Limb (tissue), 2 donors: ENCODE data around the gene MAML3.

Source experiments
- DNase-seq, 2 donors: peaks; one replicate each; pipeline ENCODE4 v3.0.0-alpha.2; 2016; ENCODE audit errors: extremely low spot score in 2 of 2

MAML3 gene

DNA sequence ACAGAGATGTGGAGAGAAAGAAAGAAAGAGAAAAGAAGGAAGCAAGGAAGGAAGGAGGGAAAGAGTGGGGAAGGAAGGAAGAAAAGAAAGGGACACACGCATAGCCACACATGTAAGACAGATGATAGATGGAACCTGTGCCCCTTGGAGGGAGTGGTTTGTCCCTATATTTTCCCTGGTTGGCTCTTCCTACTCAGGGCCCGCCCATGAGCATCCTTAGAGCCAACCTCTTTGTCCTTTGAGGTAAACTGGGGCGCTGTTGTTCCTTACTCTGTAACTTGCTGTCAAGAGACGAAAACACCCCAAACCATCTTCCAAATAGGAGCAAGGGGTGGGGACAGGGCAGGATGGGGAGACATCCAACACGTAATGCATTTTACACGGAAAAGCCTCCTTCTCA is 220.9 kb downstream of the MAML3 start:
- DNase-seq, result no peak

GRCh38 chr4:139924782-139925181 is 229.2 kb downstream of the MAML3 start:
- no peak for DNase-seq

DNA sequence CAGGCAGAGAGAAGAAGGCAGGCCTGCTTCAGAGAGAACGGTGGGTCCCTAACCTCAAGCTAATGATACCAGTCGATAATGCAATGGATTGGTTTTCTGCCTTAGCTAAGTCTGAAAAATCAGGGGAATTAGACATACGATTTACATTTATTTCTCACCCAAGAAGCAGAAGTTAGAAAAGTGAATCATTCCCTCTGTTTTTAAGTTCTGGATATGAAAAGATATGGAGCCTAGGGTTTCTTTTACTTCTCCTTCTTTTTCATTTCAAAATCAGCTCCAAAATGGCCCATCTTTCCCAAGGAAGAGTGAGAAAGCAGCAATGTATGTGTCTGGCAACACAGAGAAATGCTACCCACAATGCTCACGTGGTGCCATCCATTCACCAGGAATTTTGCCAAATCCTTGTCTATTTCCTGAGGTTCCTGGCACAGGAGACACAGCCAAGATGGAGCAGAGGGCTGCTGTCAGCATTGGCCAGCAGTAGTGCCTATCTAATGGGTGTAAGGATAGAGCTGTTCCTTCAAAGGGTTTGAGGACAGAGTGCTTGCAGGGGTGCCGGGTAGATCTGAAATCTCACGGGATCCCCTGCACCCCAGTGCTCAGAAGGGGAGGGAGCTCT is 231.5 kb downstream of the MAML3 start:
- no peak for DNase-seq

DNA sequence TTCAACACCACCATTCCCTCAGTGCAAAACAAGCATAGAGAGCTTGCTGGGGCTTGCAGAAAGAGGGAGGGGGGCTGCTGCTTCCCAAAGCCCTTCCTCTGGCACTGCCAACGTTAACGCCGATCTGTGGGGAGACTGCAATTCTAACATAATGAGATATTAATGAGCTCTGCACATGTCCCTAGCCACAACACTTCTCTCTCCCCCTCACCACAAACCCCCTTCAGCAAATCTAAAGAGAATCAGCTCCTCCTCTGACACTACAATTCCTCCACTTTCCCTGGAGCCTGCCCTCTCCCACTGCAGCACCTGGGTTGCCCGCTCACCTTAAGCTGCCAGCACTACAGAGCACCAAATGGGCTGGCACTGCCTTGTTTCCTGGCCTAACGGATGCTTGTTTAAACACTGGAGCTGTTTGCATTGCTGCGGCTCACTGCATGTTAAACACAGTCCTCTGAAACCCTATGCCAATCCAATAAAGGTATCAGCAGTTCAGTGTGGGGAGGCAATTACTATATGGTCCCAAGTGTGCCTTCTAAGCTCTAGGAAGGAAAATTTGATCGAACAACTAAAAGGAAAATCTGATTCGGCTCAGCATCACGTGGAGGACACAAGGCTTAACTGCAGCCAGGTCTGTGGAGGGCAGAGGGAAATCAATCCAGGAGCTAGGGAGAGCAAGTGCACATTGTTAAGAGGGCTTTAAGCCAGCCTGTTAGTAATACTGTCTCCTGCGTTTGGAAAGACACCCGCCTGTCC is 232.4 kb downstream of the MAML3 start:
- no peak for DNase-seq

GRCh38 chr4:139920486-139921002 is 233.4 kb downstream of the MAML3 start:
- DNase-seq, result no peak

DNA sequence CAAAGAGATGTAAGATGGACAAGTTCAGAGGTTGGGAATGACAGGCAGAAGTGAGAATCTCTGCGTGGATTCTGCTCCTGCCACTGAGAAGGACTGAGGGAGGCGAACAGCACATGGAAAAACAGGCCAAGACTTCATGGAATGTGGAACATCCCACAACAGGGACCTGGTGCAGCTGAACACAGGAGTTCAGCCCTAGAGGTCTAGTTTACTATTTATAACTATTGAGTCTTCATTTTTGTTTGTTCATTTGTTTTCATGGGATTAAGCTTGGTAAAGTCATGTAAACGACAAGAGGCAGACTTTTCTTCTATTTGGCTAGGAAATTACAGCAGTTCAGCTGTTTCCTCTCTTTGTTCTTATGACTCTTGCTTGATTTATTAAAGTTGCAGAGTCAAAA is 234.5 kb downstream of the MAML3 start:
- DNase-seq, result peak in 1 of 2 donors; percentile 55

- peak in 1 of 2 donors; percentile 55 for DNase-seq
Observed at GRCh38 chr4:139919004-139919403, 235.0 kb downstream of the MAML3 start.

DNA sequence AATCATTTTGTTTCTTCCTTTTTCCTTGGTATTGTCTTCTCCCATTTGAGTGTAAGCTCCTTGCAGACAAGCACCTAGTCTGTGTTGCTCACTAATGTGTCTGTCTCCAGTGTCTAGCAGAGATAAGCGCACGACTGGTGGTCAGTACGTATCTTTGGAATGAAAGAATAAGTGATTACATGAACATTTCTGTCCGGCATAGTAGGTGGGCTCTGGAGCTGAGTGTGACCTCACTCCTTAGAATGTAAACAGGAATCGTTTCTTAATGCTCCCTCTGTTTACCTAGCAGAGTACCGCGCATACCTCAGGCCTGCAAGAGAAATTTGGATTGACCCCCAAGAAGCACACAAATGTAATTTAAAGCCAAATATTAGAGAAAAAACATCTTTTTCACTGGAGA is 235.4 kb downstream of the MAML3 start:
- DNase-seq, result no peak

- no peak for DNase-seq
Observed at GRCh38 chr4:139917896-139918295, 236.1 kb downstream of the MAML3 start.

DNA sequence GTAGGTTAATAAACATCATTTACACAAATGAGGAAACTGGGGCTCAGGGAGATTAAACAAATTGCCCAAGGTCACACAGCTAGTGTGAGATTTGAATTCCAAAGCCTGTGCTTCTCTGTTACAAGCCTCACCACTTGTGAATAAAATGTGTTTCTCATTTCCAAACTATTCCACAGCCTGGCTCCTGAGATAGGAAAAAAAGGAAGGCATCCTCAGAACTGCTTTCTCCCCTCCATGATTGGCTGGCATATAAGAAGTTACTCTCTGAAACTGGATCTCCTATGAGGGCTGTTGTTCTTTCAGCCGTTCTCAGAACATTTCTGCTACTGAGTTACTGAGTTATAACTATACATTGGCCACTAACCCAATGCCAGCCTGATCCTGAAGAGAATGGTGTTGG is 237.9 kb downstream of the MAML3 start:
- DNase-seq, result no peak

- DNase-seq, result no peak
Observed at GRCh38 chr4:139915037-139915436, 238.9 kb downstream of the MAML3 start.

DNA sequence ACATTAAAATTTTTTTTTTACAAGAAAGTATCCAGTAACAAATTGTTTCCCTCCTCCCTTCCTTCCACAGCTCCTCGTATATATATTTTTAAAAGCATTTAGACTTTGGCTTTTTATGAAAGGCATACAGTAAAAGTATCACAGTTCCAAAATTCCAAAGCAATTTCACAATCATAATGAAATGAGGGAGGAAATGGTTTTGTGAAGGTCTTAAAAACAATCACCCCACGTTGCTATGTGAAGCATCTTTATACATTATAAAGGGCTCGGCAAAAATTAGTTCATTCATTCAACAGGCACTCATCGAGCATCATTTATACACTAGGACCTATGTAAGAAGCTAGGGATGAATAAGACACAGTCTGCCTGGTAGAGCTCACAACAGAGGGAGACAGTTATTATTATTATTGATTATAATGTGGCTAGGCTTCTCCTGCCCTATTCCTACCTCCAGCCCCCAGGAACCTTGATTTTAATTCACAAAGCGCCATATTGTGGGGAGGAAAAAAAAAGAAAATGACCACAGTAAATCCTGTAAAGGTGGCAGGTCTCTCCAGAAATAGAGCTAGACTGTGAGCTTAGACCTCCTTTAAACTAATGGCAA is 239.9 kb downstream of the MAML3 start:
- DNase-seq, result no peak

DNA sequence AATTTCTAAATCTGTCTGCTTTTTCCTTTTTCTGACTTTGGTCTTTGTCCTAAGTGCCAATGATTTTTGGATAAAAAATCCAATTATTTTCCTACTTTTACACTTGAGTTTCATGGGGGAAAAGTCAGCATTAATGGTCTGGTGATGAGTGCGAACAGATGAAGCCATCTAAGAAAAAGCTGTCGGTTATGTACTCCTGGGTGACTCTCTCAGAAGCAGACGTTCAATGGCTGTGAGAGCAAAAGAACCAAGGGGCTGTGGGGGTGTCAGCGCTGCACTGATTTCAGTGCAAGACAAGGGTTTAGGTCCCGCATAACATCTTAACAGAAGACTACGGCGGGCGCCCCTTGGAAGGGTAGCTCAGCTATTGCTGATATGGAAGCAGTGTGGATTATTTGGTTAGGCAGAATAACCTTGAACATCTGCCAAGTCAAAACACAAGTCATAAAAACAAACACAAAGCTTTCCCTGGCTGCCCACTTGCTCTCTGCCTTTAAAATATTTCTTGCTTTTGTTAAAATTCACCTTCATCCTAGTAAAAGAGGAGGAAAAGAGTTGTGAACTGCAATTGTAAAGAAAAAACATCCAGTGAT is 240.5 kb downstream of the MAML3 start:
- no peak for DNase-seq

- DNase-seq, result no peak
Observed at GRCh38 chr4:139912445-139912844, 241.5 kb downstream of the MAML3 start.

- DNase-seq, result no peak
Observed at GRCh38 chr4:139910106-139910505, 243.9 kb downstream of the MAML3 start.

DNA sequence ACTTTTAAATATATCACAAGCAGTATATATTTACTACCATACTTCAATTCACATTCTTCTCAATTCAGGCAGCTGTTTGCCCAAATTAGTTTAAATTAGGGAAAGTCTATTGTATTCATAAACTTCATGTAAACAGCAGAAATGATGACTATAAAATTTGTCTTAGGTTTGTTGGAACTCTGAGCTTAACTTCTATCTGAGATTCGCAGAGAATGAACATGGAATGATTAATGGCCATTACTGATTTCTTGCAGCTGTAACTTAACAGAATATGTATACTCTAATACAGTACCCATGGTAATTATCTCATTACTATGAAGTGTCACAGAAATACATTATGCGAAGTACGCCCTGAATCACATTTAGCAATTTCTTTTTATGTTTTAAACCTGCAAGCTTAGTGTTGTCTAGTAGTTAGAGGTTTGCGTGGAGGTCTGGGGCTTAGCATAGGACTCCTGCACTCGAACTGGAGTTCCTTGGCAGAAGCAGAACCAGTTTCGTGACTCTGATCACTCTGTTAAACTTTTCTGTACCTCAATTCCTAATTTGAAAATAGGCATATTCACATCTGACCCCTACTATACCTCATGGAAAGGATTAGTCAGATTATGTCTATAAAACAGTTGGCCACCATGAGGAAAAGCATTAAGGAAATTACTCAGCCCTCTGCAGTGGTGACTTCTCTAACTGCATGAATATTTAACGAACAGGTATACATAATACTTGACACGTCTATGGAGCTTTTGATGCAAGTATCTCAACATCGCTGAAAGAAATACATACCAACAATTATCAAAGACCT is 245.1 kb downstream of the MAML3 start:
- DNase-seq, result no peak

DNA sequence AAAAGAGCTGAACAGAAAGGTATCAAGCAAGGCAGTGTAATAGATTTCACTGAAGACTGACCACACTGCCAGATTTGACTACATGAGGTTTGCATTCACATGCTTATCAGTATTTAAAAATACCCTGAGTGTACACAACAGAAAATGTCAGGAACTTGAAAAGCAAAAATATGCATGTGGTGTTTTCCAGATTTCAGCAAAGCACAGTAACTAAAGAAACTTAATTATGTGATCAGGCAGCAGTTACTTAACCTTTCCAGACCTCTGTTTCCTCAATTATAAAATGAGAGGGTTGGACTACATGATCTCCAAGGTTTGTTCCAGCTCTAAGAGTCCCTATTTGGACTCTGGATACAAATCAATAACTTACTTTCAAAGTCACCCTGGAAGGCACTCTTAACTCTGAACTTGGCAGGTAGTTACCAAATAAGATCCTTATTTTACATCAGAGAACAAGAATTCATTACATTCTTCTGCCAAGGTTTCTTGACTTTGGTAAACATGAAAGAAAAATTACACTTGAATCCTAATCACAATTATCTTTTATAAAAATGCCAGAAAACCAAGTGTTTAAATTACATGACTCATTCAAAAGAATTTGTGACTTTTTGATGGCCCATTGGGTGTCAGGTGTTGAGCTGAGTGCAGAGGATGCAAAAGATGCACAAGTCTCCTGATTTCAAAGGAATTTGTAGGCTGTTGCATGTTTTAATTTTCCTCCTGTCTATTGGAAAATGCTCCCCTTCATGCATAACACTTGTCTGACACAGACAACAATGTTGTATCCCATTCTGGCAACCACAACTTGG is 246.8 kb downstream of the MAML3 start:
- no peak for DNase-seq

GRCh38 chr4:139905489-139905888 is 248.5 kb downstream of the MAML3 start:
- no peak for DNase-seq

GRCh38 chr4:139904406-139904805 is 249.6 kb downstream of the MAML3 start:
- DNase-seq, result no peak

DNA sequence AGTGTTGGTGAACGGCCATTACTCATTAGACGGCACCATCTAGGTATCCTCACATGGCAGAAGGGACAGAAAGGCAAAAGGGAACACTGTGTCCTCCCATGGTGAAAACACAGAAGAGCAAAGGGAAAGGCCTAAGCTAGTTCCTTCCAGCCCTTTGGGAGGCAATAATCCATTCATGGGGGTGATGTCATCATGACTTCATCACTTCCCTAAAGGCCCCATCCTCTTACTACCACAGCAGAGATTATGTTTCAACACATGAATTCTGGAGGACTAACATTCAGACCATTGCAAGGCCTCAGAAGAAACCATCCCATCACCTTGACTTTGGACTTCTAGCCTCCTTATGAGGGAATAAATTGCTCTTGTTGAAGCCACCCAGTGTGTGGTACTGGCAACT is 250.1 kb downstream of the MAML3 start:
- DNase-seq, result no peak
